Right lobe of liver (tissue), 4 donors: ENCODE measurements around the gene CDC25C.

Source experiments
- POLR2A ChIP-seq: fragments of 450-650 bp; IDR thresholded peaks from one replicate; pipeline ENCODE4 v1.6.1; 2017; ENCODE audit warnings: antibody characterized with exemption, mild to moderate bottlenecking
- TF ChIP-seq, protein P1 (sequence below), 4 donors: fragments of 200-600 bp in 3 of 4; fragments of 450-650 bp in 1 of 4; IDR thresholded peaks; one replicate each; pipeline versions ENCODE4 v1.5.1 to v1.8.0; 2016 to 2022; ENCODE audit warnings: antibody characterized with exemption in 4 of 4, mild to moderate bottlenecking in 2 of 4
- donor health status: DM: no; HTN: no; CAD: no.
- donor health status: DM: no; HTN: no; CAD: no.
- donor health status: DM: no; HTN: yes; CAD: no.

DNA sequence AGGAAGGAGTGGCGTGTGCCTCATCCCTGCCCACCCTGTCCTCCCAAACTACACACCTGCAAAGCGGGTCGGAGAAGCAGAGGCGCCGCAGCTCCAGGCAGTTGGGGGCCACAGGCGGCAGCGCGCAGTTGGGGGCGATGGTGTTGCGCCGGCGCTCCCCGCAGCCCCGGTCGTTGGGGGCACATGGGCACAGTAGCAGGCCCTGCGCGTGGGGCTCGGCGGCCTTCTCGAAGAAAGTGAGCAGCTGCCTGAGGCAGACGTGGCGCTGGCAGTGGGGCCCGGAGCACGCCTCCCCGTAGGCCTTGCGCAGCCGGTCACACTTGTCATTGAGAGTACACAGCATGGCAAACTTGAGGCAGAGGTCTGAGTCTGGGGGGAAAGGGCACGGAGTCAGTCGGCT is 74.0 kb downstream of the CDC25C start:
- TF ChIP-seq, protein P1, sequence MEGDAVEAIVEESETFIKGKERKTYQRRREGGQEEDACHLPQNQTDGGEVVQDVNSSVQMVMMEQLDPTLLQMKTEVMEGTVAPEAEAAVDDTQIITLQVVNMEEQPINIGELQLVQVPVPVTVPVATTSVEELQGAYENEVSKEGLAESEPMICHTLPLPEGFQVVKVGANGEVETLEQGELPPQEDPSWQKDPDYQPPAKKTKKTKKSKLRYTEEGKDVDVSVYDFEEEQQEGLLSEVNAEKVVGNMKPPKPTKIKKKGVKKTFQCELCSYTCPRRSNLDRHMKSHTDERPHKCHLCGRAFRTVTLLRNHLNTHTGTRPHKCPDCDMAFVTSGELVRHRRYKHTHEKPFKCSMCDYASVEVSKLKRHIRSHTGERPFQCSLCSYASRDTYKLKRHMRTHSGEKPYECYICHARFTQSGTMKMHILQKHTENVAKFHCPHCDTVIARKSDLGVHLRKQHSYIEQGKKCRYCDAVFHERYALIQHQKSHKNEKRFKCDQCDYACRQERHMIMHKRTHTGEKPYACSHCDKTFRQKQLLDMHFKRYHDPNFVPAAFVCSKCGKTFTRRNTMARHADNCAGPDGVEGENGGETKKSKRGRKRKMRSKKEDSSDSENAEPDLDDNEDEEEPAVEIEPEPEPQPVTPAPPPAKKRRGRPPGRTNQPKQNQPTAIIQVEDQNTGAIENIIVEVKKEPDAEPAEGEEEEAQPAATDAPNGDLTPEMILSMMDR (IDR thresholded peaks at IDR 0.05) = no peak
- TF ChIP-seq POLR2A = no peak
